Body of pancreas (tissue), 4 donors: Measurements from ENCODE around the gene RNPEP. TPM values are rescaled to one million over a fixed set of nuclear protein-coding genes. Genes with fewer than 3 reads are reported as not detected.

Source experiments
- ATAC-seq: fragments of 150-250 bp; one replicate; pipeline ENCODE4 v1.9.1; 2016
- DNase-seq, 4 donors: peaks; one replicate each; pipeline ENCODE4 v3.0.0-alpha.2; 2019
- H3K27ac ChIP-seq, 4 donors: fragments of 200-600 bp; sonication (generic); 1 replicate in 3 of 4; 2 replicates in 1 of 4; pipeline versions ENCODE4 v1.5.1 to v1.6.1; 2016 to 2019; ENCODE audit warnings: mild to moderate bottlenecking in 1 of 4, mixed read lengths in 1 of 4, moderate library complexity in 1 of 4
- H3K27me3 ChIP-seq, 2 donors: fragments of 200-600 bp; sonication (generic); one replicate each; pipeline ENCODE4 v1.6.0; 2016; ENCODE audit warnings: mild to moderate bottlenecking in 1 of 2
- H3K36me3 ChIP-seq, 2 donors: fragments of 200-600 bp; sonication (generic); replicated peaks in 1 of 2; 2 replicates each; pipeline ENCODE4 v1.5.1; 2016; ENCODE audit warnings: low read depth in 2 of 2; ENCODE audit not compliant: insufficient read depth in 1 of 2
- H3K4me1 ChIP-seq: fragments of 200-600 bp; sonication (generic); one replicate; pipeline ENCODE4 v1.6.0; 2016
- H3K4me3 ChIP-seq, 2 donors: fragments of 200-600 bp; sonication (generic); 1 replicate in 1 of 2; 2 replicates in 1 of 2; pipeline ENCODE4 v1.5.1; 2016 to 2019
- H3K9me3 ChIP-seq, 3 donors: fragments of 200-600 bp; sonication (generic); 1 replicate in 2 of 3; 2 replicates in 1 of 3; pipeline ENCODE4 v1.5.1; 2016
- POLR2A ChIP-seq, 3 donors: fragments of 450-650 bp; IDR thresholded peaks; one replicate each; pipeline ENCODE4 v1.6.1; 2016; ENCODE audit warnings: antibody characterized with exemption in 3 of 3, mild to moderate bottlenecking in 2 of 3
- whole genome bisulfite sequencing, 2 donors: methylation state at CpG; one replicate each; pipeline ENCODE4 v1.1.5; 2017; 5-methylcytosine and 5-hydroxymethylcytosine counted together
- intact Hi-C: fragments of 100-400 bp; cut with DNase I; formaldehyde crosslinking; loops from one replicate; pipeline ENCODE4 v1.15.1; 2023
- total RNA-seq, 2 donors: library from RNA; depleted of rRNA; stranded (reverse); fragments of >200 nt; gene quantifications; one replicate each; pipeline ENCODE4 v1.1.0, GENCODE V29; 2016
- TF ChIP-seq, protein P1 (sequence below), 7 experiments: fragments of 450-650 bp in 4 of 7; fragments of 200-600 bp in 3 of 7; sonication (generic) in 3 of 7; IDR thresholded peaks; one replicate each; pipeline ENCODE4 v1.5.1; 2016 to 2019; ENCODE audit warnings: antibody characterized with exemption in 7 of 7

RNPEP gene
- total RNA-seq, 2 donors from 2014 or later, result 62.3 to 233 TPM

- peaks cover 0 to 4% of the 10 kb centered on the region in 2 donors for H3K27me3 ChIP-seq
- ATAC-seq, result no peak
- WGBS, 2 donors, result 78 to 94% methylated on average over 6 of the region's 6 CpGs
- no peak for DNase-seq
- no peak overlapping the region for H3K27ac ChIP-seq
- no peak for TF ChIP-seq POLR2A (IDR thresholded peaks at IDR 0.05)
- TF ChIP-seq, protein P1, sequence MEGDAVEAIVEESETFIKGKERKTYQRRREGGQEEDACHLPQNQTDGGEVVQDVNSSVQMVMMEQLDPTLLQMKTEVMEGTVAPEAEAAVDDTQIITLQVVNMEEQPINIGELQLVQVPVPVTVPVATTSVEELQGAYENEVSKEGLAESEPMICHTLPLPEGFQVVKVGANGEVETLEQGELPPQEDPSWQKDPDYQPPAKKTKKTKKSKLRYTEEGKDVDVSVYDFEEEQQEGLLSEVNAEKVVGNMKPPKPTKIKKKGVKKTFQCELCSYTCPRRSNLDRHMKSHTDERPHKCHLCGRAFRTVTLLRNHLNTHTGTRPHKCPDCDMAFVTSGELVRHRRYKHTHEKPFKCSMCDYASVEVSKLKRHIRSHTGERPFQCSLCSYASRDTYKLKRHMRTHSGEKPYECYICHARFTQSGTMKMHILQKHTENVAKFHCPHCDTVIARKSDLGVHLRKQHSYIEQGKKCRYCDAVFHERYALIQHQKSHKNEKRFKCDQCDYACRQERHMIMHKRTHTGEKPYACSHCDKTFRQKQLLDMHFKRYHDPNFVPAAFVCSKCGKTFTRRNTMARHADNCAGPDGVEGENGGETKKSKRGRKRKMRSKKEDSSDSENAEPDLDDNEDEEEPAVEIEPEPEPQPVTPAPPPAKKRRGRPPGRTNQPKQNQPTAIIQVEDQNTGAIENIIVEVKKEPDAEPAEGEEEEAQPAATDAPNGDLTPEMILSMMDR (IDR thresholded peaks at IDR 0.05), result no peak
- peaks cover 10% of the 10 kb centered on the region for H3K4me1 ChIP-seq
- intact Hi-C loops, result no loop called here
- no peaks in the 10 kb centered on the region for H3K9me3 ChIP-seq
- no peak overlapping the region for H3K4me3 ChIP-seq
- no peaks in the 10 kb centered on the region for H3K36me3 ChIP-seq
These were observed 38.4 kb upstream of the RNPEP start for GRCh38 chr1:201944002-201944401.

GRCh38 chr1:201944639-201945038, 37.8 kb upstream of the RNPEP start:
- H3K4me3 ChIP-seq, result no peak overlapping the region
- intact Hi-C loops, result no loop called here
- DNase-seq, result no peak
- H3K27ac ChIP-seq, result no peak overlapping the region
- no peak for ATAC-seq
- H3K4me1 ChIP-seq, result peaks cover 10% of the 10 kb centered on the region
- no peaks in the 10 kb centered on the region for H3K36me3 ChIP-seq
- H3K27me3 ChIP-seq, result peaks cover 0 to 4% of the 10 kb centered on the region in 2 donors
- TF ChIP-seq POLR2A (IDR thresholded peaks at IDR 0.05), result no peak
- TF ChIP-seq, protein P1 (IDR thresholded peaks at IDR 0.05), result no peak
- WGBS, 2 donors, result 37 to 56% methylated on average over 2 of the region's 3 CpGs
- no peaks in the 10 kb centered on the region for H3K9me3 ChIP-seq

DNA sequence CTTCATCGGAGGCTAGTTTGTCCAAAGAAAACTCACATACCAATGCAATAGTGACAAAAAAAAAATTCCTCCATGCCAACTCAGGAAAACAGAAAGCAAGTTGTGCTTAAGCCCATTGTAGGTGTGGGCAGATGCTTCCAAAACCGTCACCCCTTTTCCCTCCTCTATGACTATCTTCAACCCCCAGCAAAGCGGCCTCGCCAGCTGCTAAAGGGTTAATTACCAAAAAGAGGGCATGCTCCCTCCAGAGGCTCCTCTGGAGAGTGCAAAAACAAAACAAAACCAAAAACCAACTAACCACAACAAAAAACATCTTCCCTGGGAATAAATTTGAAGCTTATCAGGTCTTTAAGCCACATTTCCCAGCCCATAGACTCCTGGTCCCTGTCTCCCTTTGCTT, 37.3 kb upstream of the RNPEP start:
- TF ChIP-seq, protein P1 (IDR thresholded peaks at IDR 0.05), result no peak
- no peak for TF ChIP-seq POLR2A (IDR thresholded peaks at IDR 0.05)
- Histone ChIP-seq H3K27ac (no peak overlapping the region), H3K4me3 (no peak overlapping the region), H3K4me1 (peaks cover 10% of the 10 kb centered on the region), H3K36me3 (no peaks in the 10 kb centered on the region), H3K9me3 (no peaks in the 10 kb centered on the region), H3K27me3 (peaks cover 0 to 4% of the 10 kb centered on the region in 2 donors)
- DNase-seq (no peak), ATAC-seq (no peak)
- intact Hi-C loops, result no loop called here
- WGBS, 2 donors, result 53 to 55% methylated on average over 4 of the region's 4 CpGs

- DNase-seq (no peak), ATAC-seq (no peak)
- Histone ChIP-seq H3K4me3 (no peak overlapping the region), H3K36me3 (no peaks in the 10 kb centered on the region), H3K27me3 (peaks cover 0 to 4% of the 10 kb centered on the region in 2 donors), H3K4me1 (peaks cover 10% of the 10 kb centered on the region), H3K27ac (no peak overlapping the region), H3K9me3 (no peaks in the 10 kb centered on the region)
- WGBS, 2 donors, result 21 to 47% methylated on average over 10 of the region's 10 CpGs
- intact Hi-C loops, result no loop called here
- no peak for TF ChIP-seq POLR2A (IDR thresholded peaks at IDR 0.05)
- TF ChIP-seq, protein P1 (IDR thresholded peaks at IDR 0.05), result no peak
These were observed 36.6 kb upstream of the RNPEP start for GRCh38 chr1:201945863-201946223.

DNA sequence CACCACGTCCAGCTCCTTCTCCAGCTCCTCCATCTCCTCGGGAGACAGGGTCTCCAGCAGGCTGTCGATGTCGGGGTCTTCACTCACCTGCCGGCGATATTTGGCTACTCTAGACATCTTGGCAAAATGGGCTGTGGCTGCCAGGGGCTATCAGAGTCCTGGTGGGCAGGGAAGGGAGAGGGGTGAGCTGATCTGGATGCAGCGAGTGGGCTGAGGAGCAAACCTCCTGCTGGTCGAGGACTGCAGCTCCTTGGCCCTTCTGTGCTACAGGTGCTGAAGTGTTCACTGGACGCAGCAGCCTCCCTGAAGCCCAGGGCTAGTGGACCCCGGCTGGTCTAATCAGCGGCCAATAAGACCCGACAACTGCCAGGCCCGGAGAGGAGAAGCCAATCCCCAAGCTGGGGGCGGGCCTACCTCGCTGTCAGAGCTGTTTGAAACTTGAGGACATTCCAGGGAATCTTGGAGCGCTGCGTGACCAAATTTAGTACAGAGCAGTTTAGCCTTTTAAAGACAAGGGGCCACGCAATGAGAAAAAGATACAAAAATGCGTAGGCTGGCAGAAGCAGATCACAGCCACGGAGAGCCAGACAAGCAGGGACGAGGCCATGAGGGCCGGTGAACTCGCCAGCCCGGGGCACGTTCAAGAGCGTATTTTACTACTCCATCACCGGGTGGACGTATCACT, 36.1 kb upstream of the RNPEP start, which contains the start of gene LMOD1:
LMOD1 (minus strand) TSS at position 325 of the 685 bp plus-strand sequence; CDS start at position 117, 208 bp downstream.
- H3K9me3 ChIP-seq, result no peaks in the 10 kb centered on the region
- H3K4me3 ChIP-seq, result no peak within 1 kb of the TSS
- DNase-seq (peak; percentile 67 to 84 (median 82)), ATAC-seq (peak; percentile 87)
- peaks cover 0 to 4% of the 10 kb centered on the region in 2 donors for H3K27me3 ChIP-seq
- intact Hi-C loops, result no loop called here
- H3K27ac ChIP-seq, result no peak within 1 kb of the TSS
- H3K4me1 ChIP-seq, result peaks cover 10% of the 10 kb centered on the region
- WGBS, 2 donors, result 2 to 5% methylated on average over 15 to 28 of the region's 28 CpGs
- no peaks in the 10 kb centered on the region for H3K36me3 ChIP-seq
- peak in 2 of 3 donors; percentile 43 to 51 for TF ChIP-seq POLR2A (IDR thresholded peaks at IDR 0.05)
- TF ChIP-seq, protein P1 (IDR thresholded peaks at IDR 0.05), result no peak
